ENCODE results near the gene LAMA1. TPM values are rescaled to one million over a fixed set of nuclear protein-coding genes. Genes with fewer than 3 reads are reported as not detected.

The LAMA1 gene
- total and polyA plus RNA-seq, 2 donors (not counting 3 experiments of a cell fraction or from before 2014, with no cell fraction given), result 0.04 TPM; not detected in 1

GRCh38 chr18:7072593-7072992, 45.0 kb downstream of the LAMA1 start:
- Histone ChIP-seq H3K27me3 (ENCODE audit: control insufficient read depth in 2 of 2, insufficient read depth in 2 of 2, low read length in 2 of 2) (peaks cover 0 to 4% of the 10 kb centered on the region in 2 experiments), H3K9me1 (replicated peaks; ENCODE audit: control insufficient read depth, extremely low read depth, insufficient read depth, low read length) (no peaks in the 10 kb centered on the region), H3K9ac (replicated peaks; ENCODE audit: extremely low read depth, insufficient read depth, low read length) (no peak overlapping the region), H3K9me3 (replicated peaks; ENCODE audit: control insufficient read depth, insufficient read depth, low read length) (no peaks in the 10 kb centered on the region), H3K79me2 (ENCODE audit: control insufficient read depth, insufficient read depth, low read length) (no peaks in the 10 kb centered on the region), H3K27ac (ENCODE audit: insufficient read depth, low read depth, low read length) (no peak overlapping the region), H4K20me1 (replicated peaks; ENCODE audit: control insufficient read depth, extremely low read depth, insufficient read depth, low read length) (no peaks in the 10 kb centered on the region), H2AFZ (ENCODE audit: low read depth, low read length) (no peak overlapping the region), H3K4me3 (replicated peaks in 1 of 3; ENCODE audit: insufficient read depth in 1 of 3, low read depth in 1 of 3, low read length in 3 of 3) (no peak overlapping the region), H3K36me3 (ENCODE audit: control insufficient read depth in 2 of 2, extremely low read depth in 1 of 2, insufficient read depth in 2 of 2, low read length in 2 of 2) (no peaks in the 10 kb centered on the region), H3K4me1 (ENCODE audit: control insufficient read depth, extremely low read depth, insufficient read depth, low read length) (no peaks in the 10 kb centered on the region), H3K4me2 (ENCODE audit: insufficient read depth, low read length) (no peak overlapping the region)
- no peak for DNase-seq (ENCODE audit: low read depth, low spot score)
- TF ChIP-seq JUN (IDR thresholded peaks at IDR 0.05; ENCODE audit: borderline replicate concordance, insufficient read depth, insufficient read length, low read depth) (no peak), POLR2AphosphoS5 (IDR thresholded peaks at IDR 0.05; ENCODE audit: insufficient read depth, low read depth, low read length) (no peak), EZH2 (IDR thresholded peaks at IDR 0.05; ENCODE audit: borderline replicate concordance, low read depth, low read length, severe bottlenecking) (no peak), MAX (IDR thresholded peaks at IDR 0.05; ENCODE audit: insufficient read depth, insufficient read length) (no peak), POLR2A (IDR thresholded peaks at IDR 0.05; ENCODE audit: low read depth, low read length) (no peak), FOS (IDR thresholded peaks at IDR 0.05; ENCODE audit: borderline replicate concordance, insufficient read depth, low read length) (no peak)
- ChIA-PET CTCF (no interaction called here), POLR2A (no interaction called here)
- no peak for FAIRE-seq
- dilution Hi-C loops (cut with MboI; ENCODE audit: extremely low pct_ligation_motif_present, low sequenced_read_pairs), result no loop called here
- no TSS peak for BruUV-seq (replicated peaks)
- intact Hi-C loops (cut with micrococcal nuclease), result no loop called here

DNA sequence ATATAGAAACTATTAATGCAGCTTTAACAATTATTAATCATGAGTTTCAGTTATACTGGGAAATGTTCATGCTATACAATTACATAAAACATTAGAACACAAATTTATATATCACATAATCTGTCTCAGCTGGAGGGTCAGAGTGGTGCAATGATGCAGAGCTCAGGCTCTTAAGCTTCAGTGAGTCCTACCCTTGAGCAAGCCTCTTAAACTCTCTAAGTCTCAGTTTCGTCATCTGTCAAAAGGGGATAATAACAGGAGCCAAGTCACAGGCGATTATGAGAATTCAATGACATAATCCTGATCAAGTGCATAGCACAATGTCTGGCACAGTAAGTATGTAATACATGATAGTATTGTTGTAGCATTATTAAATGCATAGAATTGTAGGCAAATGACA, 46.0 kb downstream of the LAMA1 start:
- H3K27ac ChIP-seq (ENCODE audit: insufficient read depth, low read depth, low read length), result no peak overlapping the region
- no peak overlapping the region for H3K4me3 ChIP-seq (replicated peaks in 1 of 3; ENCODE audit: insufficient read depth in 1 of 3, low read depth in 1 of 3, low read length in 3 of 3)
- no peaks in the 10 kb centered on the region for H3K9me3 ChIP-seq (replicated peaks; ENCODE audit: control insufficient read depth, insufficient read depth, low read length)
- no peak overlapping the region for H3K9ac ChIP-seq (replicated peaks; ENCODE audit: extremely low read depth, insufficient read depth, low read length)
- H3K9me1 ChIP-seq (replicated peaks; ENCODE audit: control insufficient read depth, extremely low read depth, insufficient read depth, low read length), result no peaks in the 10 kb centered on the region
- intact Hi-C loops (cut with micrococcal nuclease), result no loop called here
- no peaks in the 10 kb centered on the region for H4K20me1 ChIP-seq (replicated peaks; ENCODE audit: control insufficient read depth, extremely low read depth, insufficient read depth, low read length)
- dilution Hi-C loops (cut with MboI; ENCODE audit: extremely low pct_ligation_motif_present, low sequenced_read_pairs), result no loop called here
- ChIA-PET CTCF (no interaction called here), POLR2A (no interaction called here)
- no peak overlapping the region for H3K4me2 ChIP-seq (ENCODE audit: insufficient read depth, low read length)
- no peak for FAIRE-seq
- no peaks in the 10 kb centered on the region for H3K79me2 ChIP-seq (ENCODE audit: control insufficient read depth, insufficient read depth, low read length)
- no peak for DNase-seq (ENCODE audit: low read depth, low spot score)
- no TSS peak for BruUV-seq (replicated peaks)
- no peak overlapping the region for H2AFZ ChIP-seq (ENCODE audit: low read depth, low read length)
- H3K36me3 ChIP-seq (ENCODE audit: control insufficient read depth in 2 of 2, extremely low read depth in 1 of 2, insufficient read depth in 2 of 2, low read length in 2 of 2), result no peaks in the 10 kb centered on the region
- H3K4me1 ChIP-seq (ENCODE audit: control insufficient read depth, extremely low read depth, insufficient read depth, low read length), result no peaks in the 10 kb centered on the region
- TF ChIP-seq POLR2AphosphoS5 (IDR thresholded peaks at IDR 0.05; ENCODE audit: insufficient read depth, low read depth, low read length) (no peak), POLR2A (IDR thresholded peaks at IDR 0.05; ENCODE audit: low read depth, low read length) (no peak), JUN (IDR thresholded peaks at IDR 0.05; ENCODE audit: borderline replicate concordance, insufficient read depth, insufficient read length, low read depth) (no peak)
- TF ChIP-seq, protein P1, sequence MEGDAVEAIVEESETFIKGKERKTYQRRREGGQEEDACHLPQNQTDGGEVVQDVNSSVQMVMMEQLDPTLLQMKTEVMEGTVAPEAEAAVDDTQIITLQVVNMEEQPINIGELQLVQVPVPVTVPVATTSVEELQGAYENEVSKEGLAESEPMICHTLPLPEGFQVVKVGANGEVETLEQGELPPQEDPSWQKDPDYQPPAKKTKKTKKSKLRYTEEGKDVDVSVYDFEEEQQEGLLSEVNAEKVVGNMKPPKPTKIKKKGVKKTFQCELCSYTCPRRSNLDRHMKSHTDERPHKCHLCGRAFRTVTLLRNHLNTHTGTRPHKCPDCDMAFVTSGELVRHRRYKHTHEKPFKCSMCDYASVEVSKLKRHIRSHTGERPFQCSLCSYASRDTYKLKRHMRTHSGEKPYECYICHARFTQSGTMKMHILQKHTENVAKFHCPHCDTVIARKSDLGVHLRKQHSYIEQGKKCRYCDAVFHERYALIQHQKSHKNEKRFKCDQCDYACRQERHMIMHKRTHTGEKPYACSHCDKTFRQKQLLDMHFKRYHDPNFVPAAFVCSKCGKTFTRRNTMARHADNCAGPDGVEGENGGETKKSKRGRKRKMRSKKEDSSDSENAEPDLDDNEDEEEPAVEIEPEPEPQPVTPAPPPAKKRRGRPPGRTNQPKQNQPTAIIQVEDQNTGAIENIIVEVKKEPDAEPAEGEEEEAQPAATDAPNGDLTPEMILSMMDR (IDR thresholded peaks at IDR 0.05; ENCODE audit: extremely low read depth in 1 of 2, insufficient read depth in 1 of 2, low read depth in 1 of 2, low read length in 2 of 2), result no peak
- H3K27me3 ChIP-seq (ENCODE audit: control insufficient read depth in 2 of 2, insufficient read depth in 2 of 2, low read length in 2 of 2), result peaks cover 0 to 4% of the 10 kb centered on the region in 2 experiments

Data from endothelial cell of umbilical vein (primary cell).